SK-N-SH (cell line): ENCODE measurements around the gene GPN1. TPM values are rescaled to one million over a fixed set of nuclear protein-coding genes. Genes with fewer than 3 reads are reported as not detected.
A peak's percentile ranks its signal among the peaks of the same experiment; 100 is the strongest.

ENCODE experiments used
- CTCF ChIA-PET: fragments of 300-600, 350-600 bp; formaldehyde crosslinking; extraction: SDS; loops from one replicate; lab custom pipeline; 2021; lab: Yijun Ruan, JAX
- POLR2A ChIA-PET: fragments of 350-600 bp; sonication (Branson Sonifier 250); formaldehyde crosslinking; extraction: SDS; loops from one replicate; lab custom pipeline; 2020; ENCODE audit warnings: antibody characterized with exemption, inconsistent platforms; lab: Yijun Ruan, JAX
- DNase-seq: peaks from one replicate; pipeline ENCODE4 v3.0.0; 2012
- H2AFZ ChIP-seq: fragments of 200-600 bp; sonication (generic); 2 replicates; pipeline ENCODE4 v1.8.1; 2016; ENCODE audit warnings: antibody characterized with exemption, mild to moderate bottlenecking, low read depth
- H3F3A ChIP-seq: fragments of 200-600 bp; sonication (generic); replicated peaks from 2 replicates; pipeline ENCODE3; 2016; ENCODE audit warnings: antibody characterized with exemption, mild to moderate bottlenecking; ENCODE audit not compliant: insufficient read depth
- H3K27ac ChIP-seq, 2 experiments: fragments of 200-500 bp in 1 of 2; fragments of 200-600 bp in 1 of 2; sonication (Bioruptor generic) in 1 of 2; sonication (generic), shearing (Covaris generic) in 1 of 2; 2 replicates each; pipeline versions ENCODE4 v1.5.1 to v1.6.1; 2014 to 2016; ENCODE audit warnings: low read depth in 2 of 2, inconsistent platforms in 1 of 2, low read length in 1 of 2, mild to moderate bottlenecking in 1 of 2, mixed read lengths in 1 of 2
- H3K27me3 ChIP-seq: fragments of 200-600 bp; sonication (generic), shearing (Covaris generic); 2 replicates; pipeline ENCODE4 v1.6.1; 2016; ENCODE audit warnings: mixed run types; ENCODE audit not compliant: insufficient read depth
- H3K36me3 ChIP-seq, 2 experiments: fragments of 200-500 bp in 1 of 2; fragments of 200-600 bp in 1 of 2; sonication (Bioruptor generic) in 1 of 2; sonication (generic) in 1 of 2; replicated peaks in 1 of 2; 2 replicates each; pipeline versions ENCODE3 to v1.5.1; 2014 to 2016; ENCODE audit warnings: low read length in 1 of 2, mild to moderate bottlenecking in 1 of 2; ENCODE audit not compliant: insufficient read depth in 2 of 2, control insufficient read depth in 1 of 2
- H3K4me1 ChIP-seq, 2 experiments: fragments of 200-500 bp in 1 of 2; fragments of 200-600 bp in 1 of 2; sonication (Bioruptor generic) in 1 of 2; sonication (generic), shearing (Covaris generic) in 1 of 2; 2 replicates each; pipeline versions ENCODE4 v1.5.1 to v1.6.1; 2014 to 2016; ENCODE audit warnings: low read depth in 1 of 2, low read length in 1 of 2, mixed run types in 1 of 2; ENCODE audit not compliant: insufficient read depth in 2 of 2, control insufficient read depth in 1 of 2
- H3K4me2 ChIP-seq: fragments of 200-600 bp; sonication (generic), shearing (Covaris generic); 2 replicates; pipeline ENCODE4 v1.6.1; 2017; ENCODE audit warnings: mixed run types
- H3K4me3 ChIP-seq, 2 experiments: fragments of 200-500 bp in 1 of 2; fragments of 200-600 bp in 1 of 2; sonication (Bioruptor generic) in 1 of 2; sonication (generic), shearing (Covaris generic) in 1 of 2; 2 replicates each; pipeline versions ENCODE4 v1.5.1 to v1.8.1; 2014 to 2016; ENCODE audit warnings: low read depth in 2 of 2, inconsistent platforms in 1 of 2, low read length in 1 of 2, mild to moderate bottlenecking in 1 of 2, mixed read lengths in 1 of 2, moderate library complexity in 1 of 2
- H3K79me2 ChIP-seq: fragments of 200-600 bp; sonication (generic); 2 replicates; pipeline ENCODE4 v1.8.1; 2017; ENCODE audit warnings: mild to moderate bottlenecking; ENCODE audit not compliant: insufficient read depth
- H3K9ac ChIP-seq: fragments of 200-600 bp; sonication (generic); 2 replicates; pipeline ENCODE4 v1.6.1; 2017; ENCODE audit warnings: mixed run types
- H3K9me2 ChIP-seq: fragments of 200-600 bp; sonication (generic); 2 replicates; pipeline ENCODE4 v1.6.1; 2017; ENCODE audit warnings: mixed run types
- H3K9me3 ChIP-seq: fragments of 200-600 bp; sonication (generic); 2 replicates; pipeline ENCODE4 v1.6.1; 2017; ENCODE audit warnings: mixed run types, mild to moderate bottlenecking, moderate library complexity
- H4K20me1 ChIP-seq: fragments of 200-600 bp; sonication (generic); 2 replicates; pipeline ENCODE4 v1.6.1; 2017; ENCODE audit warnings: mild to moderate bottlenecking, mixed run types; ENCODE audit not compliant: insufficient read depth
- CHD2 ChIP-seq: fragments of 150-350 bp; IDR thresholded peaks from 2 replicates; pipeline ENCODE4 v1.6.1; 2018; ENCODE audit warnings: low read length; ENCODE audit not compliant: partially characterized antibody
- GATA2 ChIP-seq: sonication (generic); formaldehyde crosslinking; IDR thresholded peaks from 2 replicates; pipeline ENCODE4 v1.5.0; 2020; ENCODE audit warnings: mild to moderate bottlenecking, missing genetic modification reagents
- JUND ChIP-seq: IDR thresholded peaks from 2 replicates; pipeline ENCODE4 v1.4.0; 2012
- MEF2A ChIP-seq: IDR thresholded peaks from 2 replicates; pipeline ENCODE4 v1.4.0; 2012; ENCODE audit warnings: low read depth, borderline replicate concordance
- MXI1 ChIP-seq: IDR thresholded peaks from 2 replicates; pipeline ENCODE4 v1.6.1; 2012; ENCODE audit warnings: mild to moderate bottlenecking, low read depth, low read length, improper control_type of control experiment
- NFIC ChIP-seq: IDR thresholded peaks from 2 replicates; pipeline ENCODE4 v1.4.0; 2012; ENCODE audit warnings: borderline replicate concordance
- NRF1 ChIP-seq: IDR thresholded peaks from 2 replicates; pipeline ENCODE4 v1.6.1; 2012; ENCODE audit warnings: low read depth, mild to moderate bottlenecking, low read length
- RFX5 ChIP-seq: IDR thresholded peaks from 2 replicates; pipeline ENCODE4 v1.6.1; 2012; ENCODE audit warnings: mild to moderate bottlenecking, improper control_type of control experiment, low read length
- SMC3 ChIP-seq: IDR thresholded peaks from 2 replicates; pipeline ENCODE4 v1.6.1; 2012; ENCODE audit warnings: low read depth, low read length, improper control_type of control experiment
- TCF12 ChIP-seq: IDR thresholded peaks from 2 replicates; pipeline ENCODE4 v1.4.0; 2012
- TEAD4 ChIP-seq: IDR thresholded peaks from 2 replicates; pipeline ENCODE4 v1.4.0; 2012; ENCODE audit warnings: mild to moderate bottlenecking, borderline replicate concordance; ENCODE audit not compliant: insufficient read depth
- WGBS: methylation state at CpG from one replicate; pipeline ENCODE4 v1.1.6; 2017; ENCODE audit warnings: low lambda C conversion rate; 5-methylcytosine and 5-hydroxymethylcytosine counted together
- polyA plus RNA-seq, 3 experiments: library from polyadenylated mRNA; depleted of rRNA; stranded (reverse); fragments of >200 nt; gene quantifications; 2 replicates each; pipeline ENCODE4 v1.2.3, GENCODE V29; 2012
- TF ChIP-seq, protein P1 (sequence below): IDR thresholded peaks from 2 replicates; pipeline ENCODE4 v1.4.0; 2012; ENCODE audit warnings: low read depth, borderline replicate concordance
- TF ChIP-seq, protein P2 (sequence below): fragments of 150-350 bp; IDR thresholded peaks from 2 replicates; pipeline ENCODE4 v1.6.1; 2017; ENCODE audit warnings: antibody characterized with exemption, low read length, low read depth, borderline replicate concordance
- TF ChIP-seq, protein P3 (sequence below): fragments of 150-350 bp; IDR thresholded peaks from 2 replicates; pipeline ENCODE4 v1.6.1; 2016; ENCODE audit warnings: mild to moderate bottlenecking, low read depth, low read length
- TF ChIP-seq, protein P4 (sequence below): IDR thresholded peaks from 2 replicates; pipeline ENCODE4 v1.4.0; 2012; ENCODE audit warnings: low read depth, borderline replicate concordance
- TF ChIP-seq, protein P5 (sequence below): IDR thresholded peaks from 2 replicates; pipeline ENCODE4; 2012

The GPN1 gene
- polyA plus RNA-seq, 1 of the 3 experiments (the other 2 are of a cell fraction) = 74.0 TPM

DNA sequence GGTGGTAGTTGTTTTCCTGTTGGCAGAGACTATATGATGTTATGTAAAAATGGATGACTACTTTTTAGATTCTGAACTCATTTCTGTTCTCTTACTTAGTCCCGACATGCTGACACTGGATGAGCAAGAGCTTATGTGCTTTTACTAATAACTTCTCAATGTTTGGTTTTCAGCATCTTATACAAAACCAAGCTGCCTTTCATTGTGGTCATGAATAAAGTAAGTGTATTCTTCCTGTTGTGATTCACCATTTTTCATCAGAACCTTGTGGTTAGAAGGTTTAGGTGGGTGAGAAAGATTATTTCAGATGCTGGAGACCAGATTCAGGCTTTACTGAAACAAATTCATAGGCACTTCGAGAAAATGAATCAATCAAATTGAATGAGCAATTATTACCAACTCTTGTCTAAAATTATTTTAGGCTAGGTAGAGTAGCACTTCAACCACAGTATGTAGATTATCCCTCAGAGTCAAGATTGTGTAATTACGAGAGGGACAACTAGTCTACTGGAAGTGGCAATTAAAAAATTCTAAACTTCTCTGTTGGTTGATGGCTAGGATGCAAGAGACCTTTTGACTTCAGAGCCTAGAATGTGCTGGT, 9.3 kb downstream of the GPN1 start (continued):
- TF ChIP-seq MEF2A = no peak
- no peak for TF ChIP-seq RFX5
- TF ChIP-seq, protein P1, sequence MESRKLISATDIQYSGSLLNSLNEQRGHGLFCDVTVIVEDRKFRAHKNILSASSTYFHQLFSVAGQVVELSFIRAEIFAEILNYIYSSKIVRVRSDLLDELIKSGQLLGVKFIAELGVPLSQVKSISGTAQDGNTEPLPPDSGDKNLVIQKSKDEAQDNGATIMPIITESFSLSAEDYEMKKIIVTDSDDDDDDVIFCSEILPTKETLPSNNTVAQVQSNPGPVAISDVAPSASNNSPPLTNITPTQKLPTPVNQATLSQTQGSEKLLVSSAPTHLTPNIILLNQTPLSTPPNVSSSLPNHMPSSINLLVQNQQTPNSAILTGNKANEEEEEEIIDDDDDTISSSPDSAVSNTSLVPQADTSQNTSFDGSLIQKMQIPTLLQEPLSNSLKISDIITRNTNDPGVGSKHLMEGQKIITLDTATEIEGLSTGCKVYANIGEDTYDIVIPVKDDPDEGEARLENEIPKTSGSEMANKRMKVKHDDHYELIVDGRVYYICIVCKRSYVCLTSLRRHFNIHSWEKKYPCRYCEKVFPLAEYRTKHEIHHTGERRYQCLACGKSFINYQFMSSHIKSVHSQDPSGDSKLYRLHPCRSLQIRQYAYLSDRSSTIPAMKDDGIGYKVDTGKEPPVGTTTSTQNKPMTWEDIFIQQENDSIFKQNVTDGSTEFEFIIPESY = no peak
- TF ChIP-seq, protein P2, sequence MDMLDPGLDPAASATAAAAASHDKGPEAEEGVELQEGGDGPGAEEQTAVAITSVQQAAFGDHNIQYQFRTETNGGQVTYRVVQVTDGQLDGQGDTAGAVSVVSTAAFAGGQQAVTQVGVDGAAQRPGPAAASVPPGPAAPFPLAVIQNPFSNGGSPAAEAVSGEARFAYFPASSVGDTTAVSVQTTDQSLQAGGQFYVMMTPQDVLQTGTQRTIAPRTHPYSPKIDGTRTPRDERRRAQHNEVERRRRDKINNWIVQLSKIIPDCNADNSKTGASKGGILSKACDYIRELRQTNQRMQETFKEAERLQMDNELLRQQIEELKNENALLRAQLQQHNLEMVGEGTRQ = no peak
- TF ChIP-seq NRF1 = no peak
- TF ChIP-seq GATA2 (CRISPR knock-in tag) = no peak
- TF ChIP-seq CHD2 = no peak

DNA sequence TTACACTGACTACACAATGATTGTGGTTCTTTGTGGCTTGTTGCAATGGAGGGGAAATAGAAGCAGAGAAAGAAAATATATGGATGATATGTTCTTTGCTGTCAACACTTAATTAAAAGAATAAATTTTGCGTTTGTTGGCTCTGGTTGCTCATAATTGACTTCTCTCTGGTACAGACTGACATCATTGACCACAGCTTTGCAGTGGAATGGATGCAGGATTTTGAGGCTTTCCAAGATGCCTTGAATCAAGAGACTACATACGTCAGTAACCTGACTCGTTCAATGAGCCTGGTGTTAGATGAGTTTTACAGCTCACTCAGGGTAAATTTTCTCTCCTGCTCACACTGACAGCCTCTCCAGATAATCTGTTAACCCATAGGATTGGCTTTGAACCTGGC, 9.9 kb downstream of the GPN1 start:
- DNase-seq = no peak
- ChIA-PET POLR2A (no interaction called here), CTCF (interaction anchor here (1.2 to 2.5 kb wide), 2 partner anchors 17 to 45 kb away, joined by 4 to 11 read pairs; no protein-coding TSS in a partner anchor)
- Histone ChIP-seq H3K4me1 (no peaks in the 10 kb centered on the region; a peak in 1 of 4 replicates), H2AFZ (no peak overlapping the region), H3K9me2 (no peaks in the 10 kb centered on the region), H3K79me2 (peaks cover 12% of the 10 kb centered on the region; the same call in 1 of the 2 replicates), H3F3A (peaks cover 50% of the 10 kb centered on the region)
- TF ChIP-seq TEAD4 = 0 out of 2 replicates have a peak, but pooled peaks have one; percentile 7
- no peak for TF ChIP-seq MXI1
- TF ChIP-seq, protein P3, sequence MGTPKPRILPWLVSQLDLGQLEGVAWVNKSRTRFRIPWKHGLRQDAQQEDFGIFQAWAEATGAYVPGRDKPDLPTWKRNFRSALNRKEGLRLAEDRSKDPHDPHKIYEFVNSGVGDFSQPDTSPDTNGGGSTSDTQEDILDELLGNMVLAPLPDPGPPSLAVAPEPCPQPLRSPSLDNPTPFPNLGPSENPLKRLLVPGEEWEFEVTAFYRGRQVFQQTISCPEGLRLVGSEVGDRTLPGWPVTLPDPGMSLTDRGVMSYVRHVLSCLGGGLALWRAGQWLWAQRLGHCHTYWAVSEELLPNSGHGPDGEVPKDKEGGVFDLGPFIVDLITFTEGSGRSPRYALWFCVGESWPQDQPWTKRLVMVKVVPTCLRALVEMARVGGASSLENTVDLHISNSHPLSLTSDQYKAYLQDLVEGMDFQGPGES = no peak
- peak; percentile 23; the same call in 1 of the 2 replicates for TF ChIP-seq JUND
- peak; percentile 24 for TF ChIP-seq TCF12
- TF ChIP-seq, protein P4, sequence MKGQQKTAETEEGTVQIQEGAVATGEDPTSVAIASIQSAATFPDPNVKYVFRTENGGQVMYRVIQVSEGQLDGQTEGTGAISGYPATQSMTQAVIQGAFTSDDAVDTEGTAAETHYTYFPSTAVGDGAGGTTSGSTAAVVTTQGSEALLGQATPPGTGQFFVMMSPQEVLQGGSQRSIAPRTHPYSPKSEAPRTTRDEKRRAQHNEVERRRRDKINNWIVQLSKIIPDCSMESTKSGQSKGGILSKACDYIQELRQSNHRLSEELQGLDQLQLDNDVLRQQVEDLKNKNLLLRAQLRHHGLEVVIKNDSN = no peak
- no peak for TF ChIP-seq SMC3
- TF ChIP-seq, protein P5, sequence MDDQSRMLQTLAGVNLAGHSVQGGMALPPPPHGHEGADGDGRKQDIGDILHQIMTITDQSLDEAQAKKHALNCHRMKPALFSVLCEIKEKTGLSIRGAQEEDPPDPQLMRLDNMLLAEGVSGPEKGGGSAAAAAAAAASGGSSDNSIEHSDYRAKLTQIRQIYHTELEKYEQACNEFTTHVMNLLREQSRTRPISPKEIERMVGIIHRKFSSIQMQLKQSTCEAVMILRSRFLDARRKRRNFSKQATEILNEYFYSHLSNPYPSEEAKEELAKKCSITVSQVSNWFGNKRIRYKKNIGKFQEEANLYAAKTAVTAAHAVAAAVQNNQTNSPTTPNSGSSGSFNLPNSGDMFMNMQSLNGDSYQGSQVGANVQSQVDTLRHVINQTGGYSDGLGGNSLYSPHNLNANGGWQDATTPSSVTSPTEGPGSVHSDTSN = 0 out of 2 replicates have a peak, but pooled peaks have one; percentile 44
- TF ChIP-seq NFIC = peak; percentile 20
- TF ChIP-seq, all 33 proteins: peak for 5
- H3K27ac ChIP-seq = peak overlapping the region in 1 of 2 experiments; percentile 56; a peak in 2 of 4 replicates
- no peak overlapping the region for H3K4me2 ChIP-seq
- H3K27me3 ChIP-seq = no peaks in the 10 kb centered on the region
- peaks cover 83 to 85% of the 10 kb centered on the region in 2 experiments for H3K36me3 ChIP-seq
- 70% methylated on average over 3 of the region's 3 CpGs for WGBS
- H3K9me3 ChIP-seq = no peaks in the 10 kb centered on the region
- H4K20me1 ChIP-seq = no peaks in the 10 kb centered on the region
- H3K9ac ChIP-seq = peak overlapping the region; percentile 7; the same call in 1 of the 2 replicates
- H3K4me3 ChIP-seq = no peak overlapping the region
